Islet precursor cell (in vitro differentiated cells): Measurements from ENCODE around the gene OSBPL3.
A peak's percentile ranks its signal among the peaks of the same experiment; 100 is the strongest.

Experiments
- DNase-seq: peaks from one replicate; pipeline ENCODE4 v3.0.0-alpha.2; 2018

The OSBPL3 gene

DNA sequence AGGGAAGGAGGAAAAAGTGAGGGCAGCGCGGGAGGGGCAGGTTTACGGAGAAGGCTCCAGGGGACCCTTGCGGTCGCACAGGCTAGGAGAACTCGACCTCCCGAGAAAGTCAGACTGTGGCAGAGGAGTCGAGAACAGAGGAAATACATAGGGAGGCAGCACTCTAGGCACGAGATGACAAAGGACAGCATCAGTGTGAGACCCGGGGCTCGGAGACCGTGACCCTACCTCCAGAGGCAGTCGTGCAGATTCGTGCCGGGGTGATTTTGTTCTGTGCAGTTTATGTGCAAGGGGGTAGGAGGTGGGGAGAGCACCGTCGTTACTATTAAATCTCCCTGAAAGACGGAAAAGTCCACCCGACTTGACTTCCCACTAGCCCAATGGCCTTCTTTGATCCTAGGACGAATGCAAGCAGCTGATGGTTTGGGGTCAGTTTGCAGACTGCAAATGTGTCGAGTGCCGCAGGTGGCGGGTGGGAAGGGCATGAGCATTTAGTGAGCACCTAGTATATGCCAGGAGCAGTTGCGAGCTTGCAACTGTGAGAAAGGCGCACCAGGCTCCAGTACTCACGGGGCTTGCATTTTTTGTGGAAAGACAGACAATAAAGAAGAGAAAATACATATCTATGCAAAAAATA, 674 bp upstream of the OSBPL3 start:
- DNase-seq: no peak

- peak; percentile 82 for DNase-seq
Observed at GRCh38 chr7:24979470-24979862, 512 bp downstream of the OSBPL3 start.

DNA sequence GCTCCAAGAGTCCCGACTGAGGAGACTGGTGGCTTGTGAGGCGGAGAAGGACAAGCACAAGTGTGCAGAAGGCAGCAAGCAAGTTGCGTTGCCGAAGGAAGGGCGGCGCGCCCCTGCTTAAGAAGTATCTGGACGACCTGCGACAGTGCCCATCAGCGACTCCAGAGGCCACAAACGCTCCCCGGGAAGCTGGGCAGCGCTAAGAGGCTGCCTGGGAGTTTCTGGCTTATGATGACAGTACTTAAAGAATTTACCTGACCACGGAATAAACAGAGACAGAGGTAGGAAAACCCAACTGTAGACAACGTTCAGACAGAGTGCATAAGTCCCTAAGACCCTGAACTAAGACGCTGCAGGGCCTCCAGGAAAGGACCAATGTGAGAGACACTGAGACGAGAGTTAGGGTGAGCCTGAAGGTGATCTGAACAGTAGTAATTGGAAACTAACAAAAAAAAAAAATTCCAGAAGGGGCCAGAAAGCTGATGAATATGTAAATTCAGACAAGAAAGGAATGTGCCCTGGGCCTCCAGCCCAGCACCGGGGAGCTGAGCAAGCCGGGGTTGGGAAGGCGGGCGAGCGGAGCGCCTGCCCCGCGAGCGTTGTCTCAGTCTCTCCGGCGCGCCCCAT, 1.0 kb downstream of the OSBPL3 start:
- DNase-seq: peak; percentile 64

DNA sequence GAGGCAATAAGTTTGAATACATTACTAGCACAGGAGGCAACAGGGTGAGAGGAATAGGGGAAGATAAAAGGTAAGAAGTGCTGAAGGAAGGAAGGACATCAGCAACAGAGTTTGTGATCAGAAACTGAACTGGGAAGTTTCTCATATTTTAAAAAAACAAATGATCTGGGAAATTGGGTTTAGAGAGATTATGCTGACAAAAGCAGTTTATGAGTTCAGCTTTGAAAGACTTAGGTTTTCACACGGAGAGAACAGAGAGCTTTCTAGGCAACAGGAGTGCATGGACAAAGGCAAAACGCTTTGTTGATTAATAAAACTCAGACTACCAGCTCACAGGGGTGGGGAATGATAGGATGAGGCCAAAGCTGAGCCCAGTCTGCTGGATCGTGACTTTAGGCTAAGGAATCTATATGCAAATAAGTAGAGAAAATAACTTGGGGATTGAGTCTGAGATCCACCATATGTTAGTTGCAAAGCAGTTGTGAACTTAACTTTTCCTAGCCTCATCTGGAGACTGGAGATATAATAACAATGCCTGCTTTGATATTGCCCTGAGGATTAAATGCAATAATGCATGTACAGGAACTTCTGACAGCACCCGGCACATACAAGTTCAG, 4.2 kb downstream of the OSBPL3 start:
- no peak for DNase-seq

- no peak for DNase-seq
Observed at GRCh38 chr7:24975172-24975571, 4.8 kb downstream of the OSBPL3 start.

- DNase-seq: no peak
Observed at GRCh38 chr7:24974026-24974832, 5.7 kb downstream of the OSBPL3 start.

GRCh38 chr7:24972991-24973390, 7.0 kb downstream of the OSBPL3 start:
- DNase-seq: no peak

- peak; percentile 57 for DNase-seq
Observed at GRCh38 chr7:24972166-24972477, 7.9 kb downstream of the OSBPL3 start.

DNA sequence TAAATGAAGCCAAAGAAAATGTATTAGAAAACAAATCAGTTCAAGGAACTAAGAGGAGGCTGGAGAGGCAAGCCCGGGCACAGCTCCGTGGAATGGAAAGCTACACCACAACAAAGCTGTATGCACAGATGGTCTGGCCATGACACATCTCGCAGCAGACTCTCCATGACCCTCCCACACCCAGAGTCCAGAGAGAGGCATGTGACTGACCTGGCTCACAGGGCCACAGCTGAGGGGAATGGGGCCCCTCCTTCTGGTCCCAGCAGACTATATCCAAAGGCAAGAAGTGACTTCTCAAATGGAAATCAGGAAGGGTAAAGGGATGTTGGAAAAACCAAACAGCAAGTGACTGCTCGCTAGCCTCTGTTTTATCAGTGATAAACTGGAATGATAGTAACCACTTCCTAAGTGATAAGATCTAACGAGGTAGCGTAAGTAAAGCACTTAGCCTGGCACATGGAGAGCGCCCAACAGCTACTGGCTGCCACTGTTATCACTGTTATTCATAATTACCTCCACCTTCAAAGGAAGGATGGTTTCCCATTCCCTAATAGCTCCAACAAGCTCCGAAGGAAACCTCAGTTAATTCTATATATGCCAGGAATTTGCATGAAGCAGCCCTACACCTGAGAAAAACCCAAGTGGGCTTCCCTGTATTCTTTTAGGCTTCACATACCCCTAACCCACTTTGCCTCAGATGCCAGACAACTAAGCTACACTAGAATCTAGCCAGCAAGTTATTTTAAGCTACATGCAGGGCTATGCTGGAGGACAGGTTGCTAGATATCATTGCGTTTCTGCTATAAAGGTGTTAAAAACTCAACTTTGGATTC, 8.4 kb downstream of the OSBPL3 start:
- peak; percentile 98 for DNase-seq

- DNase-seq: peak; percentile 57
Observed at GRCh38 chr7:24970676-24971075, 9.3 kb downstream of the OSBPL3 start.

DNA sequence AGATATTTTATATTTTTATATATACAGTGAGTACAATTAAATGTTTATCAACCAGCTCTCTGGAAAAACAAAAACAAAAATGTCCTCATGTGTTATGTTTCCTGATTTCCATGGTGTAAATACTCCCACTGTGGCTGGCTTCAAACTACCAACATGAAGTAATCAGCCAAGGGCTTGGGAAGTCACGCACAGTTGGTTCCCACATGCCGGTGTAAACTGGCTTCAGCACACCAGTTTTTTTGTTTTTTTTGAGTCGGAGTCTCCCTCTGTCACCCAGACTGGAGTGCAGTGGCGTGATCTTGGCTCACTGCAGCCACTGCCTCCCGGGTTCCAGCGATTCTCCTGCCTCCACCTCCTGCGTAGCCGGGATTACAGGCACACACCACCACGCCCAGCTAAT, 11.8 kb downstream of the OSBPL3 start:
- DNase-seq: no peak

DNA sequence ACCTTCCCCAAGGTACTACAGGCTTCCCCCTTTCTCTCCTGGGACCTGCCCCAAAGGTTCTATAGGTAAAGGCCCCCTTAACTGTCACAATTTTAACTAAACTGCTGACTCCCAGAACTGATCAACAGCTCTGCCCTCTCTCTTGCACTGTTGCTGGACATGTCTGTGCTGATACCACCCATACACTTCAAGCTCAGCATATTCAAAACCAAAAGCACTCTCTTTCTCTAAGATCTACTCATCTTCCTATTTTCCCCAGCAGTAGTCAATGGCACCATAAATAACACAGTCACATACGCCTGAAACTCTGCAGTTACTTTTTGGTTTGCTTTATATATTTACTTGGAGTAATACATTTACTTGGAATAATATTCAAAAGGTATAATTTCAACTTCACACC, 12.3 kb downstream of the OSBPL3 start:
- DNase-seq: no peak

GRCh38 chr7:24966802-24967201, 13.2 kb downstream of the OSBPL3 start:
- no peak for DNase-seq

- DNase-seq: peak; percentile 73
Observed at GRCh38 chr7:24965831-24966708, 13.9 kb downstream of the OSBPL3 start.

DNA sequence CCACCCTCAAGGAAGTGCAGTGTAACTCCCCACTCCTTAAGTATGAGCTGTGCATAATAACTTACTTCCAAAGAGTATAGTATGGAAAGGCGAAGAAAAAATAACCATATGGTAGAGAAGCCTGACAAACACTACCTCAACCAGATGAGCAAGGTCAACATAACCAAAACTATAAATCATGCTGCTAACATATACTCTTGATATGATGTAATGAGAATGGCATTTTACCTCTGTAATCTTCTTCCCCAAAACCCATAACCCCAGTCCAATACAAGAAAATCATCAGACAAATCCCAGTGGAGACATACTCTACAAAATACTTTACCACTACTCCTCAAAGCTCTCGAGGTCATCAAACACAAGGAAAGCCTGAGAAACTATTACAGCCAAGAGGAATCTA, 15.8 kb downstream of the OSBPL3 start:
- DNase-seq: no peak

GRCh38 chr7:24963218-24963617, 16.8 kb downstream of the OSBPL3 start:
- no peak for DNase-seq

GRCh38 chr7:24962418-24962962, 17.5 kb downstream of the OSBPL3 start:
- no peak for DNase-seq

GRCh38 chr7:24959735-24960485, 20.1 kb downstream of the OSBPL3 start:
- DNase-seq: no peak

DNA sequence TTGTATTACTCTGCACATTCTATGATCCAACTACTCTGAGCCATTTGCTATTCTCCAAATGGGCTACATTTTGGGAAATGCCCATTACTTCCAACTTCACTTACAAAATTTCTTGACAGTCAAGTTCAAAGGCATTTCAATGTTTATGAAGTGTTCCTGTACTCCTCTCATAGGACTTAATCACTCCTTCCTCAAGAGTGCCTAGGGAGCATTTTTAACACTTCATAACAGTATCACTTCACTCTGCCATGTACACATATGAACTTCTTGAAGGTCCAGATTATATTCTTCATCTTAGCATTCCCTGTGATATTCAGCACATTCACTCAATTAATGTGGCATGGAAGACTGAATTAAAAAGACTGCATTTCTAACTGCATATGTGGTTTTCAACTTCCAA, 21.6 kb downstream of the OSBPL3 start:
- no peak for DNase-seq

GRCh38 chr7:24956021-24956420, 24.0 kb downstream of the OSBPL3 start:
- peak; percentile 60 for DNase-seq

GRCh38 chr7:24955313-24955712, 24.7 kb downstream of the OSBPL3 start:
- DNase-seq: no peak
